ENCODE results near the gene CCL26. TPM values are rescaled to one million over a fixed set of nuclear protein-coding genes. Genes with fewer than 3 reads are reported as not detected.
"Not testable (repeated sequence)": the region's sequence is repeated elsewhere in the genome, so short reads cannot be mapped to it uniquely, and the experiment has no call there.

The CCL26 gene
- total RNA-seq, 2 experiments from 2014 or later: not detected

- CTCF ChIA-PET: no interaction called here
- POLR2A ChIA-PET: no interaction called here
Observed at GRCh38 chr7:75743455-75743859, 28.6 kb downstream of the CCL26 start.

- ChIA-PET POLR2A (no interaction called here), CTCF (interaction anchor here (1.1 kb wide), 1 partner anchor 15 kb away, joined by 3 read pairs; no protein-coding TSS in a partner anchor)
Observed at GRCh38 chr7:75740846-75741497, 31.0 kb downstream of the CCL26 start.

- ChIA-PET CTCF (interaction anchor here (0.6 to 1.2 kb wide), 5 partner anchors 9 to 426 kb away, joined by 3 to 7 read pairs (median 3); no protein-coding TSS in a partner anchor), POLR2A (interaction anchor here (0.7 kb wide), 1 partner anchor 254 kb away, joined by 5 read pairs; no protein-coding TSS in a partner anchor)
Observed at GRCh38 chr7:75739796-75740672, 32.0 kb downstream of the CCL26 start.

GRCh38 chr7:75738975-75739795 is 32.8 kb downstream of the CCL26 start:
- ChIA-PET CTCF (interaction anchor here (0.7 to 1.2 kb wide), 2 partner anchors 16 to 427 kb away, joined by 3 to 5 read pairs; no protein-coding TSS in a partner anchor), POLR2A (no interaction called here)

GRCh38 chr7:75738604-75738974 is 33.4 kb downstream of the CCL26 start, which contains the start of gene HIP1:
HIP1 (minus strand) TSS chr7:75738941; CDS start chr7:75738920, 21 bp downstream.
- ChIA-PET POLR2A (no interaction called here), CTCF (no interaction called here)

GRCh38 chr7:75737856-75738603 is 34.0 kb downstream of the CCL26 start:
- ChIA-PET POLR2A (no interaction called here), CTCF (no interaction called here)

- POLR2A ChIA-PET: no interaction called here
- CTCF ChIA-PET: no interaction called here
Observed at GRCh38 chr7:75735581-75736350, 36.2 kb downstream of the CCL26 start.

- CTCF ChIA-PET: no interaction called here
- POLR2A ChIA-PET: no interaction called here
Observed at GRCh38 chr7:75734586-75735458, 37.2 kb downstream of the CCL26 start.

GRCh38 chr7:75732764-75733630 is 39.0 kb downstream of the CCL26 start:
- CTCF ChIA-PET: interaction anchor here (0.6 kb wide), 1 partner anchor 68 kb away, joined by 3 read pairs; no protein-coding TSS in a partner anchor
- POLR2A ChIA-PET: no interaction called here

- ChIA-PET POLR2A (no interaction called here), CTCF (interaction anchor here (0.6 kb wide), 1 partner anchor 22 kb away, joined by 3 read pairs; no protein-coding TSS in a partner anchor)
Observed at GRCh38 chr7:75732016-75732521, 39.9 kb downstream of the CCL26 start.

GRCh38 chr7:75729851-75730274 is 42.1 kb downstream of the CCL26 start:
- ChIA-PET POLR2A (no interaction called here), CTCF (no interaction called here)

- ChIA-PET CTCF (interaction anchor here (0.9 kb wide), 1 partner anchor 42 kb away, joined by 3 read pairs; no protein-coding TSS in a partner anchor), POLR2A (no interaction called here)
Observed at GRCh38 chr7:75727881-75728593, 44.0 kb downstream of the CCL26 start.

- POLR2A ChIA-PET: not testable (repeated sequence)
Observed at GRCh38 chr7:75727351-75727750, 44.7 kb downstream of the CCL26 start.

GRCh38 chr7:75725306-75725705 is 46.7 kb downstream of the CCL26 start:
- ChIA-PET CTCF (no interaction called here), POLR2A (no interaction called here)

More at GRCh38 chr7:75727351-75727750, 44.7 kb downstream of the CCL26 start:
- CTCF ChIA-PET: interaction anchor here (0.6 to 1.0 kb wide), 2 partner anchors 35 to 952 kb away, joined by 3 read pairs; no protein-coding TSS in a partner anchor

- ChIA-PET CTCF (no interaction called here), POLR2A (no interaction called here)
Observed at GRCh38 chr7:75723444-75723843, 48.6 kb downstream of the CCL26 start.

- ChIA-PET POLR2A (no interaction called here), CTCF (interaction anchor here (1.2 kb wide), 1 partner anchor 40 kb away, joined by 3 read pairs; no protein-coding TSS in a partner anchor)
Observed at GRCh38 chr7:75722373-75722772, 49.6 kb downstream of the CCL26 start.
